Measurements from ENCODE around the gene CEMIP. TPM values are rescaled to one million over a fixed set of nuclear protein-coding genes. Genes with fewer than 3 reads are reported as not detected.

Gene CEMIP
- total RNA-seq, 1 donor from 2014 or later: not detected

DNA sequence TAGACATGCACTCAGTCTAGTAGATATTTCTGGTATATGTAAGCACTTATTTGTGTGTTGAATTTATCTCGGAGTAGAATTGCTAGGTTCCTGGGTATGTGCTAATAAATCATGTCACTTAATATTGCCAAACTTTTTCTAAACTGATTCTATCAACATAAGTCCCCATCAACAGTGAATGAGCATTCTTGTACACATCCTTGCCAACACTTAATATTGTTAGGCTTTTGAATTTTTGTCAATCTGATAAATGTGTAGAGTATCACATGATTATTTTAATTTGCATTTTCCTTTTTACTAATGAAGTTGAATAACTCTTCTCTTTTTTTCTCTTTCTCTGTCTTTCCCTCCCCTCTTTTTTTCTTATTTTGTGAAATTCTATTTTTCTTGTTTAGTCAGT is 33.3 kb upstream of the CEMIP start:
- Histone ChIP-seq H3K27me3 (no peaks in the 10 kb centered on the region), H3K27ac (no peak overlapping the region)

DNA sequence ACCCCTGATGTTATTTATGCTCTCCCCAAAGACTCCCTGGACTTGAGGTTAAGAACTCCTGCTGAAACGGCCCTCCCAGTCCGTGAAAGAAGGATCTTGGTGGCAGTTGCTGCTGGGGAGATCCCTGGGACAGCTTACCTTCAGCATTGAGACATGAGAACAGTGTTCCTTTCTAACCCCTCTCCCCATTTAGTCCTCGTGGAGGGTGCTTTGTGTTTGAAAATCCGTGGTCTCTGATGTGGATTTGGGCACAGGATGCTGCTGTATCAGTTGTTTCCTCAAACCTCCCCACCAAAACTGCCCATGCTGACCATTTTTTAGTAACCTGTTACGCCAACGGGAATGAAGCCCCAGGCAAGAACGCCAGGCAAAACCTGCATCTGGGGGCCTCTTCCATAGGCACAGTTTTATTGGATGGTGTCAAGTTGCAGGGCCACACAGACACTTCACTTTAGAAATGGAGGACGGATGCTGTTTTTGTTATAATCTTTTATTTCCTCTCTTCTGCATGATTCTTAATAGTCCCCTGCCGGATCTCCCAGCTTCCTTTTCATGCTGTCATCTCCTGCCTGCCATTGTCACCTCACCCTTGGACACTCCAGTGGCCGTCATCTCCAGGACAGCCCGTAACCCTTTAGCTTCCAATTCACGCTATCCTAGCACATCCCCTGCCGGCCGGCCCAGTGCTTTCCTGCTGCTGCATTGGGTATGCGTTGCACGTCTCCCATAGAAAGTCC is 31.7 kb upstream of the CEMIP start:
- Mint-ChIP-seq H3K4me3 (peak overlapping the region; percentile 65), H3K9me3 (peaks cover 7% of the 10 kb centered on the region), H3K27ac (peak overlapping the region; percentile 21), H3K36me3 (peaks cover 11% of the 10 kb centered on the region), H3K4me1 (peaks cover 49% of the 10 kb centered on the region), H3K27me3 (ENCODE audit: insufficient read depth, low read depth) (peaks cover 2% of the 10 kb centered on the region)
- Histone ChIP-seq H2AFZ (replicated peaks) (no peak overlapping the region), H3K4me1 (peaks cover 32% of the 10 kb centered on the region), H3K4me3 (no peak overlapping the region), H4K20me1 (ENCODE audit: low read depth) (peaks cover 4% of the 10 kb centered on the region), H3F3A (ENCODE audit: low read depth) (peaks cover 9% of the 10 kb centered on the region), H3K4me2 (peak overlapping the region; percentile 33), H3K9me3 (ENCODE audit: low read depth) (no peaks in the 10 kb centered on the region), H3K9ac (no peak overlapping the region), H3K27ac (no peak overlapping the region), H3K36me3 (no peaks in the 10 kb centered on the region), H3K79me2 (ENCODE audit: low read depth) (no peaks in the 10 kb centered on the region), H3K27me3 (no peaks in the 10 kb centered on the region)
- DNase-seq (ENCODE audit: low spot score): peak; percentile 37
- TF ChIP-seq EZH2phosphoT487 (IDR thresholded peaks at IDR 0.05): no peak
- TF ChIP-seq, protein P1, sequence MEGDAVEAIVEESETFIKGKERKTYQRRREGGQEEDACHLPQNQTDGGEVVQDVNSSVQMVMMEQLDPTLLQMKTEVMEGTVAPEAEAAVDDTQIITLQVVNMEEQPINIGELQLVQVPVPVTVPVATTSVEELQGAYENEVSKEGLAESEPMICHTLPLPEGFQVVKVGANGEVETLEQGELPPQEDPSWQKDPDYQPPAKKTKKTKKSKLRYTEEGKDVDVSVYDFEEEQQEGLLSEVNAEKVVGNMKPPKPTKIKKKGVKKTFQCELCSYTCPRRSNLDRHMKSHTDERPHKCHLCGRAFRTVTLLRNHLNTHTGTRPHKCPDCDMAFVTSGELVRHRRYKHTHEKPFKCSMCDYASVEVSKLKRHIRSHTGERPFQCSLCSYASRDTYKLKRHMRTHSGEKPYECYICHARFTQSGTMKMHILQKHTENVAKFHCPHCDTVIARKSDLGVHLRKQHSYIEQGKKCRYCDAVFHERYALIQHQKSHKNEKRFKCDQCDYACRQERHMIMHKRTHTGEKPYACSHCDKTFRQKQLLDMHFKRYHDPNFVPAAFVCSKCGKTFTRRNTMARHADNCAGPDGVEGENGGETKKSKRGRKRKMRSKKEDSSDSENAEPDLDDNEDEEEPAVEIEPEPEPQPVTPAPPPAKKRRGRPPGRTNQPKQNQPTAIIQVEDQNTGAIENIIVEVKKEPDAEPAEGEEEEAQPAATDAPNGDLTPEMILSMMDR (IDR thresholded peaks at IDR 0.05): peak; percentile 35
- no peak for TF ChIP-seq EZH2 (IDR thresholded peaks at IDR 0.05)

More for the DNA sequence above, 33.3 kb upstream of the CEMIP start:
- peaks cover 4% of the 10 kb centered on the region for H4K20me1 ChIP-seq (ENCODE audit: low read depth)
- no peak overlapping the region for H2AFZ ChIP-seq (replicated peaks)
- no peak overlapping the region for H3K4me2 ChIP-seq
- peaks cover 7% of the 10 kb centered on the region for H3K9me3 Mint-ChIP-seq
- peaks cover 49% of the 10 kb centered on the region for H3K4me1 Mint-ChIP-seq
- no peaks in the 10 kb centered on the region for H3K9me3 ChIP-seq (ENCODE audit: low read depth)
- peaks cover 9% of the 10 kb centered on the region for H3K36me3 Mint-ChIP-seq
- H3K4me3 ChIP-seq: no peak overlapping the region
- peaks cover 3% of the 10 kb centered on the region for H3K27me3 Mint-ChIP-seq (ENCODE audit: insufficient read depth, low read depth)
- TF ChIP-seq EZH2phosphoT487 (IDR thresholded peaks at IDR 0.05): no peak
- H3K27ac Mint-ChIP-seq: peak overlapping the region; percentile 48
- H3K36me3 ChIP-seq: no peaks in the 10 kb centered on the region
- H3K79me2 ChIP-seq (ENCODE audit: low read depth): no peaks in the 10 kb centered on the region
- H3K4me1 ChIP-seq: peaks cover 32% of the 10 kb centered on the region
- H3F3A ChIP-seq (ENCODE audit: low read depth): peaks cover 9% of the 10 kb centered on the region
- no peak overlapping the region for H3K4me3 Mint-ChIP-seq
- no peak for DNase-seq (ENCODE audit: low spot score)
- no peak overlapping the region for H3K9ac ChIP-seq

DNA sequence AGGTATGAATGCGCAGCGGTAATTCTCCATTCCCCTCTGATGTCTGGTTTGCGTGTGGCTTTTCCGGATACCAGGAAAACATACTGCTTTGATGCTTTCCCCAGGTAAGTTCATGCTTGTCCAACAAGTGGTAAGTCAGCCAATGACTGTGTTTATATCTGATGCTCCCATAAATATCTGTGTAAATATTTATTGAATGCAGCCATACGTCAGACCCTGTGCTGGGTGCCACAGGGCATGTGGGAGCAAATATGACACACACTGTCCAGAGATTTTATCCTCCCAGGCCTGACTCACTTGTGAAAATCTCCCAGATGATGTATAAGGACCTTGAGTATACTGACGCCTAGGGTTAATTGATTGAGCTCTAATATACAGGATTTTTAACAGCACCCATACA is 29.6 kb upstream of the CEMIP start:
- Histone ChIP-seq H3K4me1 (peaks cover 21% of the 10 kb centered on the region), H3K4me2 (no peak overlapping the region), H3K79me2 (ENCODE audit: low read depth) (no peaks in the 10 kb centered on the region), H3K36me3 (no peaks in the 10 kb centered on the region), H2AFZ (replicated peaks) (no peak overlapping the region), H3K27me3 (no peaks in the 10 kb centered on the region), H3K9ac (no peak overlapping the region), H3F3A (ENCODE audit: low read depth) (peaks cover 3% of the 10 kb centered on the region), H3K27ac (no peak overlapping the region), H3K9me3 (ENCODE audit: low read depth) (no peaks in the 10 kb centered on the region), H3K4me3 (no peak overlapping the region), H4K20me1 (ENCODE audit: low read depth) (peaks cover 4% of the 10 kb centered on the region)
- Mint-ChIP-seq H3K27ac (no peak overlapping the region), H3K4me1 (peaks cover 37% of the 10 kb centered on the region), H3K4me3 (no peak overlapping the region), H3K36me3 (peaks cover 12% of the 10 kb centered on the region), H3K27me3 (ENCODE audit: insufficient read depth, low read depth) (no peaks in the 10 kb centered on the region), H3K9me3 (peaks cover 7% of the 10 kb centered on the region)
- no peak for DNase-seq (ENCODE audit: low spot score)
- no peak for TF ChIP-seq EZH2phosphoT487 (IDR thresholded peaks at IDR 0.05)
- TF ChIP-seq EZH2 (IDR thresholded peaks at IDR 0.05): no peak
- TF ChIP-seq, protein P1 (IDR thresholded peaks at IDR 0.05): no peak

DNA sequence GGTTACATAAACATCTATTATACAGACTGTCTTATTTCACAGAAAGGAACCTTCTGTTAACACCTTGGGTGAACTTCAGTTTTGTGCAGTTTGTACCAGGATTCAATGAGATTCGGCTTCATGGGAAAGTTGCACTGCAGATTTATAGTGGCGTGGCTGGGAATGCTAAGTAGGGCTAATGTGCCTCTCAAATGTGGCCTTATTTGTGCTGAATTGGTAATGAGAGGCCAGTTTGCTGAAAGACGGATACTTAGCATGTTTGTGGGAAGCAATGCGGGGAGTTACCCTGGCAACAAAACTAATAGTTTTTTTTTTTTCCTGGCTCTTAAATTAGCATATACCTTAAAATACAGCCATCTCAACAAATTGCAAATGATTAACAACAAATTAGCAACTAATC is 28.6 kb upstream of the CEMIP start:
- H3K36me3 Mint-ChIP-seq: peaks cover 12% of the 10 kb centered on the region
- Histone ChIP-seq H3K4me2 (no peak overlapping the region), H3K4me3 (no peak overlapping the region), H3K9ac (no peak overlapping the region), H3K4me1 (peaks cover 14% of the 10 kb centered on the region), H2AFZ (replicated peaks) (no peak overlapping the region), H3F3A (ENCODE audit: low read depth) (no peaks in the 10 kb centered on the region), H3K27ac (no peak overlapping the region), H4K20me1 (ENCODE audit: low read depth) (peaks cover 4% of the 10 kb centered on the region), H3K9me3 (ENCODE audit: low read depth) (no peaks in the 10 kb centered on the region), H3K79me2 (ENCODE audit: low read depth) (no peaks in the 10 kb centered on the region), H3K36me3 (no peaks in the 10 kb centered on the region), H3K27me3 (no peaks in the 10 kb centered on the region)
- TF ChIP-seq EZH2phosphoT487 (IDR thresholded peaks at IDR 0.05) (no peak), EZH2 (IDR thresholded peaks at IDR 0.05) (no peak)
- TF ChIP-seq, protein P1 (IDR thresholded peaks at IDR 0.05): no peak
- H3K9me3 Mint-ChIP-seq: peaks cover 7% of the 10 kb centered on the region
- peak overlapping the region; percentile 72 for H3K27ac Mint-ChIP-seq
- no peaks in the 10 kb centered on the region for H3K27me3 Mint-ChIP-seq (ENCODE audit: insufficient read depth, low read depth)
- no peak overlapping the region for H3K4me3 Mint-ChIP-seq
- H3K4me1 Mint-ChIP-seq: peaks cover 31% of the 10 kb centered on the region
- DNase-seq (ENCODE audit: low spot score): no peak

Data from neural progenitor cell (in vitro differentiated cells).